H9 (cell line): ENCODE data around the gene P4HTM. TPM values are rescaled to one million over a fixed set of nuclear protein-coding genes. Genes with fewer than 3 reads are reported as not detected.

Experiments used
- DNase-seq: peaks from one replicate; pipeline ENCODE4 v3.0.0-alpha.2; 2017
- H2AFZ ChIP-seq: one replicate; pipeline ENCODE4 v1.6.1; 2013; ENCODE audit warnings: mild to moderate bottlenecking, low read length, control low read depth, moderate library complexity
- H2AK5ac ChIP-seq: 2 replicates; pipeline ENCODE4 v1.6.1; 2013; ENCODE audit warnings: low read length, control low read depth, mixed read lengths; ENCODE audit not compliant: insufficient read length
- H2BK120ac ChIP-seq: one replicate; pipeline ENCODE4 v1.6.1; 2013; ENCODE audit warnings: low read depth, mild to moderate bottlenecking, low read length, control low read depth, inconsistent platforms; ENCODE audit not compliant: poor library complexity, severe bottlenecking
- H2BK12ac ChIP-seq: 2 replicates; pipeline ENCODE4 v1.6.1; 2013; ENCODE audit warnings: low read length, control low read depth, mixed read lengths, low read depth; ENCODE audit not compliant: insufficient read length
- H2BK15ac ChIP-seq: 2 replicates; pipeline ENCODE4 v1.6.1; 2013; ENCODE audit warnings: low read depth, low read length, control low read depth
- H2BK20ac ChIP-seq: one replicate; pipeline ENCODE4 v1.6.1; 2013; ENCODE audit warnings: low read depth, mild to moderate bottlenecking, low read length, control low read depth, inconsistent platforms; ENCODE audit not compliant: poor library complexity, severe bottlenecking
- H2BK5ac ChIP-seq: 2 replicates; pipeline ENCODE4 v1.6.1; 2013; ENCODE audit warnings: low read length, control low read depth, mixed read lengths; ENCODE audit not compliant: insufficient read length
- H3K14ac ChIP-seq: 2 replicates; pipeline ENCODE4 v1.6.1; 2013; ENCODE audit warnings: low read length, control low read depth; ENCODE audit not compliant: insufficient read depth
- H3K18ac ChIP-seq: 2 replicates; pipeline ENCODE4 v1.6.1; 2013; ENCODE audit warnings: low read depth, mild to moderate bottlenecking, mixed read lengths, low read length, control low read depth; ENCODE audit not compliant: insufficient read length
- H3K23ac ChIP-seq: 2 replicates; pipeline ENCODE4 v1.6.1; 2013; ENCODE audit warnings: low read length, control low read depth, mixed read lengths, low read depth; ENCODE audit not compliant: insufficient read length
- H3K23me2 ChIP-seq: 2 replicates; pipeline ENCODE4 v1.6.1; 2013; ENCODE audit warnings: low read depth, mild to moderate bottlenecking, mixed read lengths, low read length, control low read depth; ENCODE audit not compliant: insufficient read length, poor library complexity, severe bottlenecking
- H3K27ac ChIP-seq: 2 replicates; pipeline ENCODE4 v1.5.1; 2013; ENCODE audit warnings: low read length, control low read depth, mixed read lengths, low read depth; ENCODE audit not compliant: insufficient read length
- H3K27me3 ChIP-seq: 2 replicates; pipeline ENCODE4 v1.6.1; 2013; ENCODE audit warnings: low read length, control low read depth, inconsistent platforms; ENCODE audit not compliant: insufficient read depth
- H3K4ac ChIP-seq: 2 replicates; pipeline ENCODE4 v1.6.1; 2013; ENCODE audit warnings: low read depth, mild to moderate bottlenecking, control low read depth, inconsistent platforms, low read length, moderate library complexity
- H3K4me1 ChIP-seq: 2 replicates; pipeline ENCODE4 v1.6.1; 2013; ENCODE audit warnings: low read length, control low read depth, inconsistent platforms; ENCODE audit not compliant: insufficient read depth
- H3K4me2 ChIP-seq: 2 replicates; pipeline ENCODE4 v1.6.1; 2013; ENCODE audit warnings: low read length, control low read depth, mixed read lengths; ENCODE audit not compliant: insufficient read length, insufficient read depth
- H3K56ac ChIP-seq: 2 replicates; pipeline ENCODE4 v1.6.1; 2013; ENCODE audit warnings: low read depth, mild to moderate bottlenecking, mixed read lengths, low read length, control low read depth; ENCODE audit not compliant: insufficient read length
- H3K79me1 ChIP-seq: 2 replicates; pipeline ENCODE4 v1.6.1; 2013; ENCODE audit warnings: low read depth, mild to moderate bottlenecking, moderate library complexity, low read length, control low read depth, inconsistent platforms; ENCODE audit not compliant: insufficient read depth, poor library complexity, severe bottlenecking
- H3K79me2 ChIP-seq: 2 replicates; pipeline ENCODE4 v1.6.1; 2013; ENCODE audit warnings: low read length, control low read depth, inconsistent platforms; ENCODE audit not compliant: insufficient read depth
- H3K9ac ChIP-seq: 2 replicates; pipeline ENCODE4 v1.6.1; 2013; ENCODE audit warnings: low read length, control low read depth, mixed read lengths; ENCODE audit not compliant: insufficient read length; ENCODE audit errors: extremely low read depth
- H3K9me3 ChIP-seq: one replicate; pipeline ENCODE4 v1.6.1; 2013; ENCODE audit warnings: low read depth, low read length, inconsistent platforms; ENCODE audit not compliant: control insufficient read depth
- H3T11ph ChIP-seq: one replicate; pipeline ENCODE4 v1.6.1; 2013; ENCODE audit warnings: mild to moderate bottlenecking, low read length, control low read depth, inconsistent platforms
- H4K20me1 ChIP-seq: one replicate; pipeline ENCODE4 v1.6.1; 2013; ENCODE audit not compliant: control insufficient read depth, insufficient read length, insufficient read depth
- H4K5ac ChIP-seq: 2 replicates; pipeline ENCODE4 v1.6.1; 2013; ENCODE audit warnings: low read depth, mild to moderate bottlenecking, mixed read lengths, low read length, control low read depth; ENCODE audit not compliant: insufficient read length
- H4K8ac ChIP-seq: replicated peaks from 2 replicates; pipeline ENCODE4 v1.6.1; 2013; ENCODE audit warnings: low read length, control low read depth, mixed read lengths, low read depth; ENCODE audit not compliant: insufficient read length
- H4K91ac ChIP-seq: 2 replicates; pipeline ENCODE4 v1.6.1; 2013; ENCODE audit warnings: low read depth, mild to moderate bottlenecking, moderate library complexity, mixed read lengths, low read length, control low read depth; ENCODE audit not compliant: insufficient read length
- H3K27ac Mint-ChIP-seq, 3 experiments: 2 replicates in 2 of 3; 3 replicates in 1 of 3; pipeline ENCODE4 v1.8.0; 2020 to 2021; ENCODE audit warnings: mixed read lengths in 3 of 3, mild to moderate bottlenecking in 1 of 3, moderate library complexity in 1 of 3
- H3K27me3 Mint-ChIP-seq: 2 replicates; pipeline ENCODE4 v1.8.0; 2021; ENCODE audit warnings: low read depth, mild to moderate bottlenecking, moderate library complexity, mixed read lengths
- H3K36me3 Mint-ChIP-seq, 3 experiments: 2 replicates in 2 of 3; 3 replicates in 1 of 3; pipeline ENCODE4 v1.8.0; 2020 to 2021; ENCODE audit warnings: low read depth in 3 of 3, mixed read lengths in 3 of 3; ENCODE audit not compliant: insufficient read depth in 1 of 3
- H3K4me1 Mint-ChIP-seq, 2 experiments: 2 replicates each; pipeline ENCODE4 v1.8.0; 2020; ENCODE audit warnings: mixed read lengths in 2 of 2
- H3K4me3 Mint-ChIP-seq, 2 experiments: 2 replicates in 1 of 2; 3 replicates in 1 of 2; pipeline ENCODE4 v1.8.0; 2020 to 2021; ENCODE audit warnings: mild to moderate bottlenecking in 2 of 2, mixed read lengths in 2 of 2, moderate library complexity in 1 of 2
- H3K9me3 Mint-ChIP-seq, 2 experiments: 2 replicates in 1 of 2; 3 replicates in 1 of 2; pipeline ENCODE4 v1.8.0; 2020; ENCODE audit warnings: mild to moderate bottlenecking in 2 of 2, mixed read lengths in 2 of 2, moderate library complexity in 1 of 2
- WGBS: extraction: QIAGEN DNeasy Blood & Tissue Kit; methylation state at CpG from one replicate; pipeline ENCODE4 v1.1.7; 2013; ENCODE audit warnings: missing lambda C conversion rate, low lambda C conversion rate, mixed read lengths; ENCODE audit not compliant: insufficient read length; ENCODE audit errors: extremely low coverage; 5-methylcytosine and 5-hydroxymethylcytosine counted together
- total RNA-seq: library from RNA; stranded (reverse); gene quantifications from 2 replicates; pipeline ENCODE4 v1.2.1, GENCODE V29; 2021
- TF ChIP-seq, protein P1 (sequence below): fragments of 200-600 bp; sonication (generic); conservative IDR thresholded peaks from 3 replicates; pipeline ENCODE4 v1.8.0; 2021; ENCODE audit warnings: antibody characterized with exemption, mild to moderate bottlenecking

The P4HTM gene
- total RNA-seq, 1 experiment from 2014 or later, result 36.0 TPM

DNA sequence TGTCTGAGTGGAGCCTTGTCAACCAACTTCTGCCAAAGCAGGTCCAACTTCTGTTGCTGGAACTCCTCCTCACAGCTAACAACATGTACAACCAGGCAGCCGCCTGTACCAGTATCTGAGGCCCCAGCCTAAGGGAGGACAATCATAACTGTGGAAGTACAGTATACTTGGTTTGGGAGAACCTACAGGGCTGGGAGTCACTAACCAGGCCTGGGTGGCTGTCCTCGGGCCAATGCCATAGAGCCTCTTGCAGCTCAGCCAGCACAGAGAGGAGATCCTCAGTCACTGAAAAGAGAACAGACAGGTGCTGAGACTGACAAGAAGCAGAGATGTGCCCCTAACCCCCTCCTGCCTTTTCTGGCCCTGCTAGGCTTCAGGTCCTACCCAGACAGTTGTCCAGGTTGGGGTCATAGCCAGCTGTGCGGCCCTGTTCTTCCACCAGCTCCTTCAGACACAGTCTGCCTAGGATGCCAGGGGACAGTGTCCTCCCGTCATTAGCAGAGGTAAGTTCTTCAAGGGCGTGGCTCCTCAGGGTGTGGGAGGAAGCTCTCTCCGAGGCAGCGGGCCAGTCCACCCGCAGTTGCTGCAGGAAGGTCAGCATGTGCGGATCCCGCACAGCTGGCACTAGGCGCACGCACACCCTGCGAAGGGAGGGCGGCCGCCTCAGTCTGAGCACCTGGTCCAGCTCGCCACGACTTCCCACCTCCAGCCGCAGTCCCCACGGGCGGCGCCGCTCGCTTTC, 27.4 kb downstream of the P4HTM start:
- Histone ChIP-seq H3K79me2 (no peaks in the 10 kb centered on the region), H3K4ac (no peak overlapping the region), H3K4me2 (peak overlapping the region; percentile 37), H3K23me2 (peaks cover 18% of the 10 kb centered on the region), H3K23ac (no peak overlapping the region), H3K9ac (peak overlapping the region; percentile 17), H3K9me3 (no peaks in the 10 kb centered on the region), H4K5ac (no peak overlapping the region), H2BK15ac (no peak overlapping the region), H3K4me1 (no peaks in the 10 kb centered on the region), H2BK120ac (no peak overlapping the region), H3K79me1 (no peaks in the 10 kb centered on the region), H4K8ac (no peak overlapping the region), H3T11ph (no peak overlapping the region), H3K27ac (no peak overlapping the region), H2BK20ac (no peak overlapping the region), H3K18ac (no peak overlapping the region), H2AFZ (no peak overlapping the region), H3K14ac (no peak overlapping the region), H4K20me1 (peaks cover 2% of the 10 kb centered on the region), H3K27me3 (no peaks in the 10 kb centered on the region), H2AK5ac (no peak overlapping the region), H4K91ac (no peak overlapping the region), H2BK12ac (no peak overlapping the region), H2BK5ac (no peak overlapping the region), H3K56ac (no peak overlapping the region)
- TF ChIP-seq, protein P1, sequence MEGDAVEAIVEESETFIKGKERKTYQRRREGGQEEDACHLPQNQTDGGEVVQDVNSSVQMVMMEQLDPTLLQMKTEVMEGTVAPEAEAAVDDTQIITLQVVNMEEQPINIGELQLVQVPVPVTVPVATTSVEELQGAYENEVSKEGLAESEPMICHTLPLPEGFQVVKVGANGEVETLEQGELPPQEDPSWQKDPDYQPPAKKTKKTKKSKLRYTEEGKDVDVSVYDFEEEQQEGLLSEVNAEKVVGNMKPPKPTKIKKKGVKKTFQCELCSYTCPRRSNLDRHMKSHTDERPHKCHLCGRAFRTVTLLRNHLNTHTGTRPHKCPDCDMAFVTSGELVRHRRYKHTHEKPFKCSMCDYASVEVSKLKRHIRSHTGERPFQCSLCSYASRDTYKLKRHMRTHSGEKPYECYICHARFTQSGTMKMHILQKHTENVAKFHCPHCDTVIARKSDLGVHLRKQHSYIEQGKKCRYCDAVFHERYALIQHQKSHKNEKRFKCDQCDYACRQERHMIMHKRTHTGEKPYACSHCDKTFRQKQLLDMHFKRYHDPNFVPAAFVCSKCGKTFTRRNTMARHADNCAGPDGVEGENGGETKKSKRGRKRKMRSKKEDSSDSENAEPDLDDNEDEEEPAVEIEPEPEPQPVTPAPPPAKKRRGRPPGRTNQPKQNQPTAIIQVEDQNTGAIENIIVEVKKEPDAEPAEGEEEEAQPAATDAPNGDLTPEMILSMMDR, result no peak
- H3K27me3 Mint-ChIP-seq, result no peaks in the 10 kb centered on the region
- no peak for DNase-seq
- peak overlapping the region; percentile 91 to 95 for H3K4me3 Mint-ChIP-seq
- WGBS, result no CpG with 5 or more reads among the region's 23 CpGs
- H3K4me1 Mint-ChIP-seq, result peaks cover 17 to 21% of the 10 kb centered on the region in 2 experiments
- peak overlapping the region in 1 of 3 experiments; percentile 49; a peak in 1 of 7 replicates for H3K27ac Mint-ChIP-seq
- no peaks in the 10 kb centered on the region for H3K9me3 Mint-ChIP-seq
- peaks cover 16 to 44% (median 38%) of the 10 kb centered on the region in 3 experiments for H3K36me3 Mint-ChIP-seq
